TTC549 (cell line): ENCODE data around the gene TRIM22.
"Not testable (repeated sequence)": the region's sequence is repeated elsewhere in the genome, so short reads cannot be mapped to it uniquely, and the experiment has no call there.

Source experiments
- FAIRE-seq: peaks from 2 replicates; lab custom pipeline; 2012; peaks lifted over from hg19 to GRCh38; lab: Jason Lieb, UNC

Gene TRIM22

GRCh38 chr11:5691238-5691963 is 1.8 kb downstream of the TRIM22 start:
- FAIRE-seq = not testable (repeated sequence)

DNA sequence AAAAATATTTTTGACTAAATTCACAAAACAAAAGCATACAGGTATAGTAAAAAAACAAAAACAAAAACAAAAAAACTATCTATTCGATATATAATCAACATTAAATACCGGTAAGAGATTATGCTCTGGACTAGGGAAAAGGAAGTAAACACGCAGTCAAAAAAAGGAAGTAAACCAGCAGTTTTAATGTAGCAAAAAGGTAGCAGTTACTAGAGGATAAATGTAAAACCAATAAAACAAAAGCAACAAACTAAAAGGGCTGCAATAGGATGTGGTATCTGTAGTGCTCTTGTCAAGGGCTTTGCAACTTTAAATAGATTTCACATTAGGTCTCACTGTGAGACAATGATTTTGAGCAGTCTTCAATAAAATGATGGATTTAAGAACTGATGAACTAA is 2.4 kb downstream of the TRIM22 start:
- FAIRE-seq = no peak

- no peak for FAIRE-seq
Measured at GRCh38 chr11:5694642-5695041, 5.1 kb downstream of the TRIM22 start.

- no peak for FAIRE-seq
Measured at GRCh38 chr11:5695580-5695979, 6.0 kb downstream of the TRIM22 start.

DNA sequence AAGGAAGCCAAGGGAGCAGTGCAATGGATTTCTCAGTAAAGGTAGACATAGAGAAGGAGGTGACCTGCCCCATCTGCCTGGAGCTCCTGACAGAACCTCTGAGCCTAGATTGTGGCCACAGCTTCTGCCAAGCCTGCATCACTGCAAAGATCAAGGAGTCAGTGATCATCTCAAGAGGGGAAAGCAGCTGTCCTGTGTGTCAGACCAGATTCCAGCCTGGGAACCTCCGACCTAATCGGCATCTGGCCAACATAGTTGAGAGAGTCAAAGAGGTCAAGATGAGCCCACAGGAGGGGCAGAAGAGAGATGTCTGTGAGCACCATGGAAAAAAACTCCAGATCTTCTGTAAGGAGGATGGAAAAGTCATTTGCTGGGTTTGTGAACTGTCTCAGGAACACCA is 6.6 kb downstream of the TRIM22 start:
- no peak for FAIRE-seq

- FAIRE-seq = no peak
Measured at GRCh38 chr11:5698281-5698680, 8.7 kb downstream of the TRIM22 start.

DNA sequence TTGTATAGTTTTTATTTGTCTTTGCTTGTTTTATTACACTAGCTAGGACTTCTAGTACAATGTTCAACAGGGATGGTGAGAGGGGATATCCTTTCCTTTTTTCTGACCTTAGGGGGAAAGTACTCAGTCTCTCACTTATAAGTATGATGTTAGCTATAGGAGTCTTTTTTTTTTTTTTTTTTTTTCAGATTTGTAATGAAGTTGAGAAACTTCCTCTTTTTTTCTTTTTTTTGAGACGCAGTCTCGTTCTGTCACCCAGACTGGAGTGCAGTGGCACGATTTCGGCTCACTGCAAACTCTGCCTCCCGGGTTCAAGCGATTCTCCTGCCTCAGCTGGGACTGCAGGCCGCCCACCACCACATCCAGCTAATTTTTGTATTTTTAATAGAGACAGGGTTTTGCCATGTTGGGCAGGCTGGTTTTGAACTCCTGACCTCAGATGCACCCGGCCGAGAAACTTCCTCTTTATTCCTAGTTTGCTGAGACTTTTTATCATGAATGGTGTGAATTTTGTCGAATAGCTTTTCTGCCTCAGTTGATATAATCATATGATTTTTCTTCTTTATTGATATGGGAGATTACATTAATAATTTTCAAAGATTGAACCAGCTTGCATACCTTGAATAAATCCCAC is 10.9 kb downstream of the TRIM22 start:
- FAIRE-seq = no peak

- no peak for FAIRE-seq
Measured at GRCh38 chr11:5701055-5701577, 11.5 kb downstream of the TRIM22 start.

DNA sequence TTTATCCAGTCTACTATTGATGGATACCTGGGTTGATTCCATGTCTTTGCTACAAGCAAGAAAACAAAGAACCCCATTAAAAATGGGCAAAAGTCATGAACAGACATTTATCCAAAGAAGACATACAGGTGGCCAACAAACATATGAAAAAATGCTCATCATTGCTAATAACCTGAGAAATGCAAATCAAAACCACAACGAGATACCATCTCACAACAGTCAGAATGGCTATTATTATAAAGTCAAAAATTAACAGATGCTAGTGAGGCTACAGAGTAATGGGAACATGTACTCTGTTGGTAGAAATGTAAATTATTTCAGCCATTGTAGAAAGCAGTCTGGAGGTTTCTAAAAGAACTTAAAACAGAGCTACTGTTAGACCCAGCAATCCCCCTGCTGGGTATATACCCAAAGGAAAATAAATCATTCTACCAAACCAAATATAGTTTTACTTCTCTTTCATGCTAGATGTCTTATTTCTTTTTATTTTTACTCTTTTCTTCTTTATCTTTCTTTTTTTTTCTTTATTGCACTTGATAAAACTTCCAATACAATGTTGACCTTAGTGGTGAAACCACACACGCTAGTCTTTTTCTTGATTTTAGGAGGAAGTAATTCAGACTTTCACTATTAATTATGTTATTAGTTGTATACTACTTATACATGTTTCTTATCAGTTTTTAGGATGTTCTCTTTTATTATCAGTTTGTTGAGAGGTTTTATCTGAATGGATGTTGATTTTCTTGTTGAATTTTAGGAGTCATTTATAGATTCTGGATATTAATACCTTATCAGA is 14.3 kb downstream of the TRIM22 start:
- FAIRE-seq = no peak

GRCh38 chr11:5705688-5706087 is 16.1 kb downstream of the TRIM22 start:
- no peak for FAIRE-seq

- FAIRE-seq = no peak
Measured at GRCh38 chr11:5712507-5712906, 22.9 kb downstream of the TRIM22 start.

DNA sequence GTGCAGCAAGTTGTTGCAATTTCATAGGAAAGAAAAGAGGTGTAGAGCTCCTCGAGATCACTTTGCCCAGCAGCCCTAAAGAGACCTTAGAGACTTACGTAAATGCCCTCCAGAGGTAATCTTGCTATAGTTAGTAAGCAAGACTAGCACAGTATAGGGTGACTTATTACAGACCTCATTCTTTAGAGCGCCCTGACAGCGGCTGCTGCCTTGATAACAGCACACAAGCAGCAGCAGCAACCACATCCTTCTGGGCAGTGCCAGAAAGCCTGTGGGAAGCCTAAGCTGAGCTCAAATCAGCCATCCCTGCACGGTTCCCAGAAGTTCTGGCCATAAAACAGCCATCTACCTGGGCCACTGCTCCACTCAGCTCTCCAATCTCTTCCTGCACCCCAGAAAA is 24.1 kb downstream of the TRIM22 start:
- FAIRE-seq = no peak

- FAIRE-seq = not testable (repeated sequence)
Measured at GRCh38 chr11:5716518-5716917, 26.9 kb downstream of the TRIM22 start.

DNA sequence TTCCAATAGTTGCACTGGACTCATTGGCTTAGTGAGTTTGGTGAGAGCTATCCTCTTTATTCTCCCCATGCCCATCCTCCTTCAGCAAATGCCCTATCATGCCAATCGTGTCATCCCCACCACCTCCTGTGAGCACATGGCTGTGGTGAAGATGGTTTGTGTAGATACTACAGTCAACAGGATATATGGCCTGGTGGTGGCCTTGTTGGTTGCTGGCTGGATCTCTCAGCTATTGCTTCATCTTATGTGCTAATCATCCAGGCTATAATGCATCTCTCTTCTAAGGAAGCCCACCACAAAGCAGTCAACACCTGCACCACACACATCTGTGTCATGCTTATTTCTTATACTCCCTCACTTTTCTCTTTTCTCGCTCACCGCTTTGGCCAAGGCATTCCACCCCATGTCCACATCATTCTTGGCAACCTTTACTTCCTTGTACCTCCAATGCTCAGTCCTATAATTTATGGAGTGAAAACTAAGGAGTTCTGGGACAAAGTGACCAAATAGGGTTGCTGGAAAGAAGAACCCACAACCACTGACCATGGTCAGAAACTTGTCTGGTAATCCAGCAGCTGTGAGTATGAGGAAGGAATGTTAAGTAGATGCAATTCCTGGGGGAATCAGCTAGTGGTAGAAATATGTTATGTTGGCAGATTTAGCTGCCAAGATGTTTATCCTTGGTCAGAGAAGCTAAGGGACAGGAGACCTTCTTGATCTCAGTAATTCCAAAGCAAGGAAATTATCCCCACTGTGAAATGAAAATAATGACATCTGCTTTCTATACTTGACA is 30.3 kb downstream of the TRIM22 start:
- FAIRE-seq = no peak

DNA sequence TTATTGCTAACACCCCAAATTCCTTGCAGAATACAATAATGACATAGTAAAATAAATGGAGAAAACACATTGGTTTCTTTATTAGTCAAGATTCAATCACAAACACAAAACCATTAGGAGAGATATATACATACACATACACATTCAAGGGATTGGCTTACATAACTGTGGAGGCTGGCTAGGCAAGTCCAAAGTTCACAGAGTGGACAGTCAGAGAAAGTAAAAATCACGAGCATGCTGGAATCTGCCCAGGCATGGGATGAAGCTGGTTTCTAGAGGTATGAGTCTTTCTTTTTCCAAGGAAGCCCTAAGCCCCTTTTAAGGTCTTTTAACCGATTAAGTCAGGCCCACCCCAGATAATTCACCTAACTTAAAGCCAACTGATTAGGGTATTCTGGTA is 33.0 kb downstream of the TRIM22 start:
- no peak for FAIRE-seq

DNA sequence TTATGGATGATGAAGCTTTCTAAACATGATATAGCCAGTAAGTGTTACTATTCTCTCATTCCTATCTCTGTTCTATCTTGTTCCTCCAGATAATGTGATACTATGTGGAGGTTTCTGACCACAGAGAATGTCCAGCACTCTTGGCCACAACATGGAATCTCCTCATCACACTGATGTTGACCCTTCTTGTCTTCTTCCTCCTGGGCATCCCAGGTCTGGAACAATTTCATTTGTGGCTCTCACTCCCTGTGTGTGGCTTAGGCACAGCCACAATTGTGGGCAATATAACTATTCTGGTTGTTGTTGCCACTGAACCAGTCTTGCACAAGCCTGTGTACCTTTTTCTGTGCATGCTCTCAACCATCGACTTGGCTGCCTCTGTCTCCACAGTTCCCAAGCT is 36.8 kb downstream of the TRIM22 start:
- FAIRE-seq = no peak

DNA sequence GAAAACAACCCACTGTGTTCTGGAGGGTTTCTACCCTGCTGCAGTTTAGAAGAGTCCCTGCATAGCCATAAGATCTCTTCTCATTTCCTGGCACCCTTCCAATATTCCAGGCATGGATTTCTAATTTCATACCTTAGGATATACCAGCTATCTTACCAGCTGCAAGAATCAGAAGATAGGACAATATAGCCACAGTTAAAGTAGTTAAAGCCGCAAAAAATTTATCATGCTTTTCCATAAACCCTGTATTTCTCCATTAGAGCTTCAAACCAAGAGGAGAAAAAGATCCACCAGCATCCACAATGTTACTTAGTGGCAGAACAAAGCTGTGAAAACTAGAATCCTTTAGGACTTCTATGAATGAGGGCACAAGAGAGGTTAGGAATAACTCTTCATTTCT is 38.1 kb downstream of the TRIM22 start:
- no peak for FAIRE-seq

DNA sequence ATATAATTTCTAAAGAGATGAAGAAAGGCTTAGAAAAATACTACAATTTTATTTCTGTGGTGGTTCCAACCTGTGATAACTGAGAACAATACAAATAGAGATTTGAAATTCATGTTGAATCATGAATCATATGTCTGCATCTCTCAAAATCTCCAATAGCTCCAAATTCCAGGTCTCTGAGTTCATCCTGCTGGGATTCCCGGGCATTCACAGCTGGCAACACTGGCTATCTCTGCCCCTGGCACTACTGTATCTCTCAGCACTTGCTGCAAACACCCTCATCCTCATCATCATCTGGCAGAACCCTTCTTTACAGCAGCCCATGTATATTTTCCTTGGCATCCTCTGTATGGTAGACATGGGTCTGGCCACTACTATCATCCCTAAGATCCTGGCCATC is 46.8 kb downstream of the TRIM22 start, which contains the start of gene OR56B1:
Gene OR56B1, plus strand, starts transcription at position 53 of the 400 bp plus-strand sequence. Its CDS starts 69 bp downstream, at position 122.
- FAIRE-seq = no peak

DNA sequence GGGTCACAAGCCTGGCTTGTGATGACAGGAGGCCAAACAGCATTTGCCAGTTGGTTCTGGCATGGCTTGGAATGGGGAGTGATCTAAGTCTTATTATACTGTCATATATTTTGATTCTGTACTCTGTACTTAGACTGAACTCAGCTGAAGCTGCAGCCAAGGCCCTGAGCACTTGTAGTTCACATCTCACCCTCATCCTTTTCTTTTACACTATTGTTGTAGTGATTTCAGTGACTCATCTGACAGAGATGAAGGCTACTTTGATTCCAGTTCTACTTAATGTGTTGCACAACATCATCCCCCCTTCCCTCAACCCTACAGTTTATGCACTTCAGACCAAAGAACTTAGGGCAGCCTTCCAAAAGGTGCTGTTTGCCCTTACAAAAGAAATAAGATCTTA is 47.5 kb downstream of the TRIM22 start:
- no peak for FAIRE-seq

DNA sequence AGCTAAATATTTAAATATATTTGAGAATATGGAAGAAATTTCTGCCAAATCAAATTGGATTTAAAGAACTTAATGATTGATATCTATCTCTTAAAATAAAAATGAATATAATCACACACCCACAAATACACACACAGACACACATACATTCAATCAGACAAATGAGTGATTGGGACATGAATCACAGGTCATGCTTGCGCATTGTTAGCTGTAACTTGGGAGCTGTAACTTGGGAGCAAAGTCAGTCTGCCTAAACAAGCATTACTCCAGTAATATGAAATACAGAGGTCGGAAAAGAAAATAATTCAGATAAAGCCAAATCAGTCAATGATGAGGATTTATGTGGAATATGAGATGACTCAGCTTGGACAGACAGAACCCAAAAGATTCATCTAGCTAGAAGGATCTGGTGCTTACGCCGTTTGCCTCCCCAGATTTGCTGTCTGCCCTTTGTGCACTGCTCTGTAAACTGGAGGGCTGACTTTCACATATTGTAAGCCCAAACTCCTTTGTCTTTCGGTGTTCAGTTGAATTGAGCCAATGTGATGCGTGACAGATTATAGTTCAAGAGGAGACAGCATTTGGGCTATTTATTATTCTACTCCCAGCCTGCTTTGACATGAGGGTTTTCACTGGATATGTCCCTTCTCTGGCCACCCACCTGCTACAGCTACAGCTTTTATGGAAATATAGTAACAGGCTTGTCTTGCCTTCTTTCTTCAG is 48.2 kb downstream of the TRIM22 start:
- no peak for FAIRE-seq

GRCh38 chr11:5738431-5738830 is 48.8 kb downstream of the TRIM22 start:
- FAIRE-seq = no peak
